T-helper 1 cell treated with Interleukin-12 subunit alpha and Interleukin-12 subunit beta and Interleukin-4 antibody, amounts not matched to agents 30 μg/mL and 1 μg/mL, for 36 hours (primary cell): Measurements from ENCODE around the gene PKP3.

Experiments used
- H3K27ac Mint-ChIP-seq: one replicate; pipeline ENCODE4 v1.8.0; 2021; ENCODE audit warnings: mild to moderate bottlenecking, mixed read lengths
- H3K27me3 Mint-ChIP-seq: one replicate; pipeline ENCODE4 v1.8.0; 2021; ENCODE audit warnings: low read depth, mixed read lengths
- H3K36me3 Mint-ChIP-seq: one replicate; pipeline ENCODE4 v1.8.0; 2021; ENCODE audit warnings: low read depth, mixed read lengths
- H3K4me1 Mint-ChIP-seq: one replicate; pipeline ENCODE4 v1.8.0; 2021; ENCODE audit warnings: low read depth, mixed read lengths
- H3K4me3 Mint-ChIP-seq: one replicate; pipeline ENCODE4 v1.8.0; 2021; ENCODE audit warnings: mild to moderate bottlenecking, moderate library complexity, mixed read lengths
- H3K9me3 Mint-ChIP-seq: one replicate; pipeline ENCODE4 v1.8.0; 2021; ENCODE audit warnings: mixed read lengths

Gene PKP3

DNA sequence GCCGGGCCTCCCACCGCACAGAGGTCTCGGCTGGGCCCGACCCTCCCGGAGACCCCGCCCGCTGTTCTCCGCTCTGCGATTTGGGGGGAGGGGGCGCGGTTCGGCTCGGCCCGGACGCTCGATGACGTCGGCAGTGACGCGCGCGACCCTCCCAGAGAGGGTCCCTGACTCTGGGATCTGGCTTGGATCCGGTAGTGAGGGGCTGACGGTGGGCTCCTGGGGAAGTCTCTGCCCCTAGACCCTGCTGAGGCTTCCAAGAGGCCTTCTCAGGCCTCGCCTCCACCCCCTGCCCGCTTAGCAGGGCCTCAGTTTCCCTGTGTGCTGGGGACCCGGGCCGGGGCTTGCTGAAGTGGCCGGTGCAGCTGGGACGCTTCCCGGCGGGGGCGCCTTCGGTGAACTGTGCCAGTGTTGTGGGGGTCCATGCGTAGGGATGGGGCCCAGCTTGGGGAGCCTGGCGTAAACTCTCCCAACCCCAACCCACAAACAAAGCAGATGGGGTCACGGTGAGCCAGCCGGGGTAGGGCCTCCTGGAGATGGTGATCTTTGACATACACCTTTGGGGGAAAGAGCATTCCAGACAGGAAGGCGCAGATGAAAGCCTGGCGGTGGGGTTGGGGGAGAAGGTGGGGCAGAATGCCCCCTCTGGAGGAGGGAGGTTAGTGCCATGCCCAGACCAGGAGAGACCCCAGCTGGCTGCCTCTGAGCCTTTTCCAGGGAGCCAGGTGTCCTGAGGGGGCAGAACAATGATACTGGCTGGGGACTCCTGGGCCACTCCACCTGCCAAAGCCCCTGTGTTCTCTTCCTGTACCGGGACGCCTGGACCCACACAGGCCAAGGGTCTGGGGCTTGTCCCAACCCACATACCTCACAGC, 23.7 kb upstream of the PKP3 start:
- Mint-ChIP-seq H3K36me3 (no peaks in the 10 kb centered on the region), H3K4me3 (peak overlapping the region; percentile 38), H3K27me3 (peaks cover 43% of the 10 kb centered on the region), H3K4me1 (peaks cover 6% of the 10 kb centered on the region), H3K9me3 (no peaks in the 10 kb centered on the region), H3K27ac (no peak overlapping the region)

DNA sequence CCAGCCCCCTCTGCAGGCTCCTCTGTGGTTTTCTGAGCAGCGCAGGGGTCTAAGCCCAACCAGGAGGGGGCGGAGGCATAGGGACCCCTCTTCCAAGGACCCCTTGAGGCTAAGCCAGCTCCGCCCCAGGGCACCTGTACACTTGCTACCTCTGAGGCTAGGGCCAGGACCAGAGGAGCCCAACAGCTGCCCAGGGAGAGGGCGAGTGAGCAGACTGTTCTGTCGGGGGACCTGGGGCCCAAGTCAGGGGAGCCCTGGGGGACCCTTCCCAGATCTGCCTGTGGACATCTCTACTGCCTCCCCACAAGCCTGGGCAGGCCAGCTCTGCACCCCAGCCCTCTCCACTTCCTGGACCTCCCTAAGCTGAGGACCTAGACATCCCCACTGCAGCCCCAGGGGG, 23.0 kb upstream of the PKP3 start:
- no peaks in the 10 kb centered on the region for H3K9me3 Mint-ChIP-seq
- H3K27ac Mint-ChIP-seq, result no peak overlapping the region
- peaks cover 39% of the 10 kb centered on the region for H3K27me3 Mint-ChIP-seq
- no peak overlapping the region for H3K4me3 Mint-ChIP-seq
- no peaks in the 10 kb centered on the region for H3K36me3 Mint-ChIP-seq
- H3K4me1 Mint-ChIP-seq, result peaks cover 6% of the 10 kb centered on the region

DNA sequence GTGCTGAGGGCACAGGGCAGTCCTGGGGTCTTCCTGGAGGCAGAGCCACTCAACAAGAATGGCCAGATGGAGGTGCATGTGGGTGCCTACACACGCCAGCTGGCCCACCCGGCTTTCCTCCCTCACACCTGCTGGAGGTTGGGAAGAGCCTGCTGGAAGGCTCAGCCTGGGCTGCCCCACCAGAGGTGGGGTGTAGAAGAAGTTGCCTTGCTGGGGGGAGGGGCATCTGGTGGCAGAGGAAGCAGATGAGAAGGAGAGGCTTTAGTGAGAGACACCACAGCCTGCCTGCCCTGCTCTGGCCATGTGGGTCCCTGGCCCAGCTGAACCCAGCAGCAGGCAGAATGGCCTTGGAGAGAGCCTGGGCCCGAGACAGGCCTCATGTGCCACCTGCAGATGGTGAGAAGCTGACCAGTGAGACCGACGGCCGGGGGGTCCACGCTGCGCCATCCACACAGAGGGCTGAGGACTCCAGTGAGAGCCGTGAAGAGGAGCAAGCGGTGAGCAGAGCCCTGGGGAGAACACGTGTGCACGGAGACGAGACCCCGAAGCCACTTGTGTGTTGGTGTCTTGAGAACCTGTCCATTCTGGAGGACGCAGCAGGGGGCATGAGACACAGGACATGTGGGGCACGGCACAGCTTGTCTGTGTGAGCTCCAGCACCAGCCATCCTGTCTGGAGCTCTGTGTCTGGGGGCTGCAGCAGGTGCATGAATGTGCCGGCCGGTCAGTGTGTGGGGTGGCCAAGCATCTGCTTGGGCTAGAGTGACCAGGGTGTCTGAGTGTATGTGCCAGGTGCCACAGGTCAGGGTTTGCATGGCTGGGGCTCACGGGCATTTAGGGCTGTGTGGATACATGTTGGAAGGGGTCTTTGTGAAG, 22.1 kb upstream of the PKP3 start:
- Mint-ChIP-seq H3K27ac (no peak overlapping the region), H3K27me3 (peaks cover 34% of the 10 kb centered on the region), H3K9me3 (no peaks in the 10 kb centered on the region), H3K4me1 (peaks cover 6% of the 10 kb centered on the region), H3K4me3 (no peak overlapping the region), H3K36me3 (no peaks in the 10 kb centered on the region)

DNA sequence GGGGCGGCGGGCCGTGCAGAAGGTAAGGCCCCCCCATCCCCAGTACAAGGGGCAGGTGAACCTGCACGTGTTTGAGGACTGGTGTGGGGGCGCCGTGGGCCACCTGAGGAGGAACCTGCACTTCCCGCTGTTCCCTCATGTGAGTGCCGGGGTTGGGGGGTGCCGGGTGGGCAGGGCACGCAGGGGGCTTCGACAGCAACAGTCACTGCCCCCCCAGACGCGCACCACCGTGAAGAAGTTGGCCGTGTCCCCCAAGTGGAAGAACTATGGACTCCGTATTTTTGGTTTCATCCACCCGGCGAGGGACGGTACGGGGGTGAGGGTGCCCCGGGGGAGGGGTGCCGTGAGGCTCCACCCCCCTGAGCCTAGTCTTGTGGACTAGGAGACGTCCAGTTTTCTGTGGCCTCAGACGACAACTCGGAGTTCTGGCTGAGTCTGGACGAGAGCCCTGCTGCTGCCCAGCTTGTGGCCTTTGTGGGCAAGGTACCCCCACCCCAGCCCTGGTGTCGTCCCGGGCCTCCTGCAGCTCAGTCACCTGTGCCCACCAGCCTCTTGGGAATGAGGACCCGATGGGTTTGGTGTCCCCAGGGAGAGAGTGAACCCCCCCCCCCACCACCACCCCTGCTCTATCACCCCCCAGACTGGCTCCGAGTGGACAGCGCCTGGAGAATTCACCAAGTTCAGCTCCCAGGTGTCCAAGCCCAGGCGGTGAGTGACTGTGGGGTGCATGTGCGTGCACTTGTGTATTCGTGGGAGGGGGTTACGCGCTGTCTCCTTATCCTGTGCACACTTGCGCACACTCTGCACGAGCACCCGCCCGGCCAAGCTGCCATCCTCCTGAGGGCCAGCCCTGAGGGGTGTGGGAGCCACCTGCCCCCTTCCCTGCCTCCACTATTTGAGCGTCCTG, 20.9 kb upstream of the PKP3 start:
- H3K4me1 Mint-ChIP-seq, result peaks cover 2% of the 10 kb centered on the region
- peaks cover 23% of the 10 kb centered on the region for H3K27me3 Mint-ChIP-seq
- H3K27ac Mint-ChIP-seq, result no peak overlapping the region

DNA sequence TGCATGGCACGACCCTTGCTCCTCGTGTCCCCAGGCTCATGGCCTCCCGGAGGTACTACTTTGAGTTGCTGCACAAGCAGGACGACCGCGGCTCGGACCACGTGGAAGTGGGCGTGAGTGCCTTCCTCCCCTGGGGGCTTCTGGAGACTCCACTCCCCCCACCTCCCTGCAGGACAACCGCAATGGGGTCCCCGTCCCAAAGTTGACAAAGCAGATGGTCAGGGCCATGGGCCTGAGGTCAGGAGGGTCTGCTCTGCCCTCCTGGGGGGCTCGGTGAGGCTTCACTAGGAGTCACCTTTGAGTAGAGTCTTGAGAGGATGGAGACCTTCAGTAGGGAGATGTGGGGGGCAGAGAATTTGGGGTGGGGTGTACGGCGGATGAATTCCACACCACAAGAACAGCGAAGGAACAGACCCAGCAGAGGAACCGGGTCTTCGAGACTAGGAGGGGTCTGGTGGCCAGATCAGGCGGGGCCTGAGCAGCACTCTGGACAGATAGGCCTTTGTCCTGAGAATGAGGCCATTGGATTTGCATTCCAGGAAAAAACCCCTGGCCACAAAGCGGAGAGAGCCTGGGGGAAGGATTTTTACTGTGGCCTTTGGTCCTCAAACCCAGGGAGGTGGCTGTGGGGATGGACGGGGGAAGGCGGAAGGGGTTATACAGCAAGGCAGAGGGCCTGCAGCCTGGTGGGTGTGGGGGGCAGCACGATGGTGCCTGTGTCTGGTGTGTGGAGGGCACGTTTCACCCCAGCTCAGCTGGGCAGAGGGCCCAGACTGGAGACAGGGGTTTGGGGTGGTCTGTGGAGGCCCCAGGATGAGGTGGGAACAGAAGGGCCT, 20.1 kb upstream of the PKP3 start:
- H3K9me3 Mint-ChIP-seq, result no peaks in the 10 kb centered on the region
- no peaks in the 10 kb centered on the region for H3K4me1 Mint-ChIP-seq
- peaks cover 16% of the 10 kb centered on the region for H3K27me3 Mint-ChIP-seq
- H3K36me3 Mint-ChIP-seq, result no peaks in the 10 kb centered on the region
- H3K4me3 Mint-ChIP-seq, result no peak overlapping the region
- peak overlapping the region; percentile 63 for H3K27ac Mint-ChIP-seq

More for the DNA sequence above, 20.9 kb upstream of the PKP3 start:
- Mint-ChIP-seq H3K4me3 (no peak overlapping the region), H3K36me3 (no peaks in the 10 kb centered on the region), H3K9me3 (no peaks in the 10 kb centered on the region)

DNA sequence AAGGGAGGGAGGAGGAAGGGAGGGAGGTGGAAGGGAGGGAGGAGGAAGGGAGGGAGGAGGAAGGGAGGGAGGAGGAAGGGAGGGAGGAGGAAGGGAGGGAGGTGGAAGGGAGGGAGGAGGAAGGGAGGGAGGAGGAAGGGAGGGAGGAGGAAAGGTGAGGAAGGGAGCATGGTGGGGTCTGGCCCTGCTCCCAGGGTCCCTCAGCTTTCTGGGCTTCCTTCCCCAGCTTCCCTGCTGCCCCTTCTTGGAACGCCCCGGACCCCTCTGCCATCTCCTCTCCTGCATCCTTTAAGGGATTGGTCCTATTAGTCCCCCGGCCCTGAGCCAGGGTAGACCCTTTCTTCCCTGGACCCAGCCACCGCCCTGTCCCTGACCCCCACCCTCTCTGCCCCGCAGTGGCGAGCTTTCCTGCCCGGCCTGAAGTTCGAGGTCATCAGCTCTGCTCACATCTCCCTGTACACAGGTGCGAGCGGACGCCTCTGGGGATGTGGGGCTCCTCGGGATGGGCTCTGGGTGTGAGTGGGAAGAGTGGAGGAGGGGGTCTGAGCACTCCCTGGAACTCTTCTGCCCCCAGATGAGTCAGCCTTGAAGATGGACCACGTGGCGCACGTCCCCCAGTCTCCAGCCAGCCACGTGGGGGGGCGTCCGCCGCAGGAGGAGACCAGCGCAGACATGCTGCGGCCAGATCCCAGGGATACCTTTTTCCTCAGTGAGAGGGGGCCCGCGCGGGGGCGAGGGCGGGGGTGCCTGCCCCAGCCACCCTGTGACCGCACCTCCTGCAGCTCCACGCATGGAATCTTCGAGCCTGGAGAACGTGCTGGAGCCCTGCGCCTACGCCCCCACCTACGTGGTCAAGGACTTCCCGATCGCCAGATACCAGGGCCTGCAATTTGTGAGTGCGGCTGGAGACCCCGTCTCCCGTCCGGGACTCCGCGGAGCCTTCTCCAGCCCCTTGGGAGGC, 18.7 kb upstream of the PKP3 start:
- Mint-ChIP-seq H3K36me3 (no peaks in the 10 kb centered on the region), H3K4me3 (no peak overlapping the region), H3K9me3 (no peaks in the 10 kb centered on the region), H3K4me1 (no peaks in the 10 kb centered on the region), H3K27me3 (peaks cover 11% of the 10 kb centered on the region), H3K27ac (no peak overlapping the region)

DNA sequence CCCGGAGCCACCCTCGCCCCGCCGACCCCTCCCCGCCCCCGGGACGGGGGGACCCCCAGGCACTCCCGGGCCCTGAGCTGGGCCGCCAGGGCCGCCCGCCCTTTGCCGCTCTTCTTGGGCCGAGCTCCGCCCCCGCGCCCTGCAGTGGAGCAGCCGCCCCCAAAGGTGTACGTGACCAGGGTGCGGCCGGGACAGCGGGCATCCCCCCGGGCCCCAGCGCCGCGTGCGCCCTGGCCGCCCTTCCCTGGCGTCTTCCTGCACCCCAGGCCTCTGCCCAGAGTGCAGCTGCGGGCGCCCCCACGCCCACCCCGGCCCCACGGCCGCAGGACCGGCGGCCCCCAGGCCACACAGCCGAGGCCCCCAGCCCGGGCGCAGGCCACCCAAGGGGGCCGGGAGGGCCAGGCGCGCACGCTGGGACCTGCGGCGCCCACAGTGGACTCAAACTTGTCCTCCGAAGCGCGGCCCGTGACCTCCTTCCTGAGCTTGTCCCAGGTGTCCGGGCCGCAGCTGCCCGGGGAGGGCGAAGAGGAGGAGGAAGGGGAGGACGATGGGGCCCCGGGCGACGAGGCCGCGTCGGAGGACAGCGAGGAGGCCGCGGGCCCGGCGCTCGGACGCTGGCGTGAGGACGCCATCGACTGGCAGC, 17.4 kb upstream of the PKP3 start:
- Mint-ChIP-seq H3K9me3 (no peaks in the 10 kb centered on the region), H3K36me3 (no peaks in the 10 kb centered on the region), H3K4me1 (no peaks in the 10 kb centered on the region), H3K4me3 (no peak overlapping the region), H3K27me3 (no peaks in the 10 kb centered on the region), H3K27ac (no peak overlapping the region)

DNA sequence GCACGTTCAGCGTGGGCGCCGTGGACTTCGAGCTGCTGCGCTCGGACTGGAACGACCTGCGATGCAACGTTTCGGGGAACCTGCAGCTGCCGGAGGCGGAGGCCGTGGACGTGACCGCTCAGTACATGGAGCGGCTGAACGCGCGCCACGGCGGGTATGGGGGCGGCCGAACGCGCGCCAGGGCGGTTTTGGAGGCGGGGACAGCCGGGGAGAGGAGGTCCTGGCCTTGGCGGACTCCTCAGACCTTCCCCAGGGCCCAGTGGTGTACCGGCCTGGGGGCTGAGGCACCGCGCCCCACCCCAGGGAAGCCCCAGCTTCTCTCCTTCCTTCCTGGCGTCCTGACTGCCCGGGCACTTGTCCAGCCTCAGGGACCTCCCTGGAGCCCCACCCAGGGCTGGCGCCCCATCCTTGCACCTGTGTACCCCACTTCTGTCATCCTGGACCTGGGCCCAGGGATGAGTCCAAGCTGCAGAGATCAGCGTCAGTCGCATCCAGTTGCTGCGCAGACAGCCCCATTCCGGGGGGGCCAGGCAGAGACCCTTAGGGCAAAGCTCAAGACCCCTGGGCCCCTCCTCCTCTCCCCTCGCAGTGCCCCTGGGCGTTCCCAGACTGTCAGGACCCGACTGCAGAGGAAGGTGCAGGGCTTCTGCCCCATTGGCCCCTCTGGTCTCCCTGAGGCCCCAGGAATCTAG, 16.7 kb upstream of the PKP3 start:
- no peaks in the 10 kb centered on the region for H3K4me1 Mint-ChIP-seq
- H3K36me3 Mint-ChIP-seq, result no peaks in the 10 kb centered on the region
- no peaks in the 10 kb centered on the region for H3K9me3 Mint-ChIP-seq
- no peaks in the 10 kb centered on the region for H3K27me3 Mint-ChIP-seq
- H3K27ac Mint-ChIP-seq, result no peak overlapping the region
- H3K4me3 Mint-ChIP-seq, result no peak overlapping the region

DNA sequence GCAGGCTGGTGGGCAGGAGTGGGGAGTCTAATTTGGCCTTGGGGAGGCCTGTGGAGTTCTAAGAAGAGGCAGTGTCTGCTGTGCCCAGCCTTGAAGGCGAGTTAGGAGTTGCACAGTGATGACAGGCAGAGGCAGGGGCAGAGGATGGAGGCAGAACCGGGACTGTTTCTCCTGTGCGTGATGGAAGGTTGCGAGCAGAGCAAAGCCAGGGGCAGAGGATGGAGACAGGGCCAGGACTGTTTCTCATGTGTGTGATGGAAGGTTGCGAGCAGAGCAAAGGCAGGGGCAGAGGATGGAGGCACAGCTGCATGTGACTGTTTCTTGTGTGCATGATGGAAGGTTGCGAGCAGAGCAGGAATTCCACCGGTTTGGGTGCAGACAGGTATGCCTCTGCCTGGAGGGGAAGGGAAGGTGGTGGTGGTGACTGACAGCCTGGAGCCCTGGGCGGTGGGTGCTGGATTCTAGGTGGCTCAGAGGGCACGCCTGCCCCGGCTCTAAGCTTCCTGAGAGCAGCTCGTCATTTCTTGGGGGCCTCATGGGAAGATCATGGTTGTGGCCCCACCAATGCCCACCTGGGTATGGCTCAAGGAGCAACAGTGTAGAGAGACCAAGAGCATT, 16.0 kb upstream of the PKP3 start:
- Mint-ChIP-seq H3K27me3 (no peaks in the 10 kb centered on the region), H3K4me1 (no peaks in the 10 kb centered on the region), H3K36me3 (no peaks in the 10 kb centered on the region), H3K9me3 (no peaks in the 10 kb centered on the region), H3K4me3 (no peak overlapping the region), H3K27ac (no peak overlapping the region)

DNA sequence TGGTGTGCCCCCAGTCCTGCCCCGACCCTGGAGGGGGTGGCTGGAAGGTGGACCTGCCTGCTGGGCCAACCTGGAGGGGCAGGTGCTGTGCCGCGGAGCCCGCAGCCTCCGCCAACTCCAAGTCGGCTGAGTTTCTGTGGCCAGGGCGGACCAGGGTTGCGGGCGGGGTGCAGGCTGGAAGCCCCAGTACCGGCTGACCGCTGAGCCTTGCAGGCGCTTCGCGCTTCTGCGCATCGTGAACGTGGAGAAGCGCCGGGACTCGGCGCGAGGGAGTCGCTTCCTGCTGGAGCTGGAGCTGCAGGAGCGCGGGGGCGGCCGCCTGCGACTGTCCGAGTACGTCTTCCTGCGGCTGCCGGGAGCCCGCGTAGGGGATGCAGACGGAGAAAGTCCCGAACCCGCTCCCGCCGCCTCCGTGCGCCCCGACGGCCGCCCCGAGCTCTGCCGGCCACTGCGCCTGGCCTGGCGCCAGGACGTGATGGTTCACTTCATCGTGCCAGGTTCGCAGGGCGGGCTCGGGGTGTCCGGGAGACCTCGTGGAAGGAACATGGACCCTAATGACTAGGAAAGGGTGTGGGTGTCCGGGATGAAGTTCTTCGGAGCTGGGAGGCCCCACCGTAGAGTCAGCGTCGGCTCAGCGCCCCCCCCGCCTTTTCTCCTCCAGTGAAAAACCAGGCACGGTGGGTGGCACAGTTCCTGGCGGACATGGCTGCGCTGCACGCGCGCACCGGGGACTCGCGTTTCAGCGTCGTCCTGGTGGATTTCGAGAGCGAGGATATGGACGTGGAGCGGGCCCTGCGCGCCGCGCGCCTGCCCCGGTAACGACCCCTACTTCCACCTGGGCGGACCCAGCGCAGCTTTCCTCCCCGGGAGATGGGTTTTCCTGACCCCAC, 14.6 kb upstream of the PKP3 start:
- H3K27me3 Mint-ChIP-seq, result no peaks in the 10 kb centered on the region
- H3K36me3 Mint-ChIP-seq, result no peaks in the 10 kb centered on the region
- H3K4me1 Mint-ChIP-seq, result no peaks in the 10 kb centered on the region
- H3K9me3 Mint-ChIP-seq, result no peaks in the 10 kb centered on the region
- no peak overlapping the region for H3K27ac Mint-ChIP-seq
- H3K4me3 Mint-ChIP-seq, result no peak overlapping the region

DNA sequence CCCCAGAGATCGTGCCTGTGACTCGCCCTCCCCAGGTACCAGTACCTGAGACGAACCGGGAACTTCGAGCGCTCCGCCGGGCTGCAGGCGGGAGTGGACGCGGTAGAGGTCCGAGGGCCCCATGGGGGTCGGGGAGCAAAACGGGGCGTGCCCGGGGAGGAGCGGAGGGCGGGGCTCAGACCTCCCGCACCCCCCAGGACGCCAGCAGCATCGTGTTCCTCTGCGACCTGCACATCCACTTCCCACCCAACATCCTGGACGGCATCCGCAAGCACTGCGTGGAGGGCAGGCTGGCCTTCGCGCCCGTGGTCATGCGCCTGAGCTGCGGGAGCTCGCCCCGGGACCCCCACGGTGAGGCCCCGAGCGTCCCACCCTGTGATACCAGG, 13.9 kb upstream of the PKP3 start:
- H3K4me1 Mint-ChIP-seq, result no peaks in the 10 kb centered on the region
- H3K9me3 Mint-ChIP-seq, result no peaks in the 10 kb centered on the region
- H3K27ac Mint-ChIP-seq, result no peak overlapping the region
- no peaks in the 10 kb centered on the region for H3K36me3 Mint-ChIP-seq
- H3K4me3 Mint-ChIP-seq, result no peak overlapping the region
- H3K27me3 Mint-ChIP-seq, result no peaks in the 10 kb centered on the region
